ENCODE measurements around the gene LILRB5. TPM values are rescaled to one million over a fixed set of nuclear protein-coding genes. Genes with fewer than 3 reads are reported as not detected.

The LILRB5 gene
- total and polyA plus RNA-seq, 9 of the 15 experiments (the other 6 are each of a cell fraction or from before 2014, with no cell fraction given): not detected

DNA sequence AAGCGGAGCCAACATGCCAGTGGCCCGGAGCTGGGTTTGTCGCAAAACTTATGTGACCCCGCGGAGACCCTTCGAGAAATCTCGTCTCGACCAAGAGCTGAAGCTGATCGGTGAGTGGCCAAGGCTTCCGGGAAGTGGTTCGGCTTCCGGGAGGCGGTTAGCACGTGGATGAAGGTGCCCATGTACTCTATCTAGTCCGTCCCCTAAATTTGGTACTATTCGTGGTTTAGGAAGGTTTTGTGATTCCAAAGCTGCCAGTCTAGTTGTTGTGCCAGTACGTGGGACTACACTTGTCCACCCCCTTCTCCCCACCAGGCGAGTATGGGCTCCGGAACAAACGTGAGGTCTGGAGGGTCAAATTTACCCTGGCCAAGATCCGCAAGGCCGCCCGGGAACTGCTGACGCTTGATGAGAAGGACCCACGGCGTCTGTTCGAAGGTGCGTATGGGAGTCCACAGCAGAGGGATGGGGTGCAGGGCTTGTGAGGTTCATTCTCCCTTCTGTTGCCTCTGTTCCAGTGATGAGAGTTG, 55.8 kb downstream of the LILRB5 start (continued):
- TF ChIP-seq DIDO1 (tag; IDR thresholded peaks at IDR 0.05; ENCODE audit: low read depth) (no peak), PTBP1 (IDR thresholded peaks at IDR 0.05; ENCODE audit: low read depth, low read length) (no peak), ZNF274 (IDR thresholded peaks at IDR 0.05; ENCODE audit: borderline replicate concordance, low read depth, low read length) (no peak), MYC (IDR thresholded peaks at IDR 0.05; ENCODE audit: low read depth, low read length) (no peak), MYC (CRISPR knock-in tag; IDR thresholded peaks at IDR 0.05; ENCODE audit: borderline replicate concordance, low read depth) (peak; percentile 91; the same call in 1 of the 2 replicates), POLR2G (IDR thresholded peaks at IDR 0.05; ENCODE audit: low read depth, low read length) (no peak), MED1 (CRISPR knock-in tag; IDR thresholded peaks at IDR 0.05; ENCODE audit: borderline replicate concordance) (0 out of 2 replicates have a peak, but pooled peaks have one; percentile 58), NFIX (CRISPR knock-in tag; IDR thresholded peaks at IDR 0.05; ENCODE audit: low read depth) (no peak), PRPF4 (IDR thresholded peaks at IDR 0.05; ENCODE audit: insufficient read depth, low read depth, low read length, poor library complexity, severe bottlenecking) (no peak), CAMTA2 (CRISPR knock-in tag; conservative IDR thresholded peaks at IDR 0.05) (no peak), MIER1 (IDR thresholded peaks at IDR 0.05; ENCODE audit: low read depth) (no peak), MTA2 (IDR thresholded peaks at IDR 0.05; ENCODE audit: low read depth) (no peak), ZNF76 (CRISPR knock-in tag; IDR thresholded peaks at IDR 0.05; ENCODE audit: borderline replicate concordance) (no peak), CC2D1A (IDR thresholded peaks at IDR 0.05) (no peak), ZNF589 (CRISPR knock-in tag; IDR thresholded peaks at IDR 0.05; ENCODE audit: low read depth) (0 out of 2 replicates have a peak, but pooled peaks have one; percentile 46)
- TF ChIP-seq, protein P1, sequence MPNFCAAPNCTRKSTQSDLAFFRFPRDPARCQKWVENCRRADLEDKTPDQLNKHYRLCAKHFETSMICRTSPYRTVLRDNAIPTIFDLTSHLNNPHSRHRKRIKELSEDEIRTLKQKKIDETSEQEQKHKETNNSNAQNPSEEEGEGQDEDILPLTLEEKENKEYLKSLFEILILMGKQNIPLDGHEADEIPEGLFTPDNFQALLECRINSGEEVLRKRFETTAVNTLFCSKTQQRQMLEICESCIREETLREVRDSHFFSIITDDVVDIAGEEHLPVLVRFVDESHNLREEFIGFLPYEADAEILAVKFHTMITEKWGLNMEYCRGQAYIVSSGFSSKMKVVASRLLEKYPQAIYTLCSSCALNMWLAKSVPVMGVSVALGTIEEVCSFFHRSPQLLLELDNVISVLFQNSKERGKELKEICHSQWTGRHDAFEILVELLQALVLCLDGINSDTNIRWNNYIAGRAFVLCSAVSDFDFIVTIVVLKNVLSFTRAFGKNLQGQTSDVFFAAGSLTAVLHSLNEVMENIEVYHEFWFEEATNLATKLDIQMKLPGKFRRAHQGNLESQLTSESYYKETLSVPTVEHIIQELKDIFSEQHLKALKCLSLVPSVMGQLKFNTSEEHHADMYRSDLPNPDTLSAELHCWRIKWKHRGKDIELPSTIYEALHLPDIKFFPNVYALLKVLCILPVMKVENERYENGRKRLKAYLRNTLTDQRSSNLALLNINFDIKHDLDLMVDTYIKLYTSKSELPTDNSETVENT (CRISPR knock-in tag; IDR thresholded peaks at IDR 0.05): no peak
- TF ChIP-seq, protein P2, sequence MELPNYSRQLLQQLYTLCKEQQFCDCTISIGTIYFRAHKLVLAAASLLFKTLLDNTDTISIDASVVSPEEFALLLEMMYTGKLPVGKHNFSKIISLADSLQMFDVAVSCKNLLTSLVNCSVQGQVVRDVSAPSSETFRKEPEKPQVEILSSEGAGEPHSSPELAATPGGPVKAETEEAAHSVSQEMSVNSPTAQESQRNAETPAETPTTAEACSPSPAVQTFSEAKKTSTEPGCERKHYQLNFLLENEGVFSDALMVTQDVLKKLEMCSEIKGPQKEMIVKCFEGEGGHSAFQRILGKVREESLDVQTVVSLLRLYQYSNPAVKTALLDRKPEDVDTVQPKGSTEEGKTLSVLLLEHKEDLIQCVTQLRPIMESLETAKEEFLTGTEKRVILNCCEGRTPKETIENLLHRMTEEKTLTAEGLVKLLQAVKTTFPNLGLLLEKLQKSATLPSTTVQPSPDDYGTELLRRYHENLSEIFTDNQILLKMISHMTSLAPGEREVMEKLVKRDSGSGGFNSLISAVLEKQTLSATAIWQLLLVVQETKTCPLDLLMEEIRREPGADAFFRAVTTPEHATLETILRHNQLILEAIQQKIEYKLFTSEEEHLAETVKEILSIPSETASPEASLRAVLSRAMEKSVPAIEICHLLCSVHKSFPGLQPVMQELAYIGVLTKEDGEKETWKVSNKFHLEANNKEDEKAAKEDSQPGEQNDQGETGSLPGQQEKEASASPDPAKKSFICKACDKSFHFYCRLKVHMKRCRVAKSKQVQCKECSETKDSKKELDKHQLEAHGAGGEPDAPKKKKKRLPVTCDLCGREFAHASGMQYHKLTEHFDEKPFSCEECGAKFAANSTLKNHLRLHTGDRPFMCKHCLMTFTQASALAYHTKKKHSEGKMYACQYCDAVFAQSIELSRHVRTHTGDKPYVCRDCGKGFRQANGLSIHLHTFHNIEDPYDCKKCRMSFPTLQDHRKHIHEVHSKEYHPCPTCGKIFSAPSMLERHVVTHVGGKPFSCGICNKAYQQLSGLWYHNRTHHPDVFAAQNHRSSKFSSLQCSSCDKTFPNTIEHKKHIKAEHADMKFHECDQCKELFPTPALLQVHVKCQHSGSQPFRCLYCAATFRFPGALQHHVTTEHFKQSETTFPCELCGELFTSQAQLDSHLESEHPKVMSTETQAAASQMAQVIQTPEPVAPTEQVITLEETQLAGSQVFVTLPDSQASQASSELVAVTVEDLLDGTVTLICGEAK (IDR thresholded peaks at IDR 0.05): 0 out of 2 replicates have a peak, but pooled peaks have one; percentile 16
- TF ChIP-seq, protein P2 (CRISPR knock-in tag; IDR thresholded peaks at IDR 0.05): no peak
